Mesangial cell (primary cell): ENCODE measurements around the gene COL5A3. TPM values are rescaled to one million over a fixed set of nuclear protein-coding genes. Genes with fewer than 3 reads are reported as not detected.

Experiments used
- total RNA-seq: library from RNA; depleted of rRNA; stranded (reverse); fragments of >200 nt; gene quantifications from 2 replicates; pipeline ENCODE4 v1.2.3, GENCODE V29; 2015

The COL5A3 gene
- total RNA-seq, result 0.25 and 0.98 TPM in 2 replicates

DNA sequence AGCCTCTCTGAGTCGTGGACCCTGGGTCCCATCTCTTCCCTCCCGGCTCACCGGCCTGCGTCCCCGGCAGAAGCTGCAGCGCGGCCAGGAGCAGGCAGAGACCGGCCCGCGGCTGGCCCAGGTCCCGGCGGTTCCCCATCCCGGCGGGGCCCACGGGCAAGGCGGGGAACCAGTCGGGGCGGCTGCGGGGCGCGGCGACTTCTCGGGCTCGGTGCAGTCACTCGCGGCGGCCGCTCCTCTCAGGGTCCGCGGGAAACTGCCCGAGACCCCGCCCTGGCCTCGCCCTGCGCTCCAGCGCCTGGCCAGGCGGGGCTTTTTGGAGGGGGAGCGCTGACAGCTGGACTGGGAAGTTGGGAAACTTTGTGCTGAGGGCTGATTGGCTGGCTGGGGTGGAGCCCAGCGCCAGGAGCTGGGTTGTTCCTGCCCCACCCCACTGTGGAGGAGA is at the start of gene COL5A3:
Gene COL5A3, minus strand, starts transcription at position 258 of the 445 bp plus-strand sequence. Its CDS starts 119 bp downstream, at position 139.

DNA sequence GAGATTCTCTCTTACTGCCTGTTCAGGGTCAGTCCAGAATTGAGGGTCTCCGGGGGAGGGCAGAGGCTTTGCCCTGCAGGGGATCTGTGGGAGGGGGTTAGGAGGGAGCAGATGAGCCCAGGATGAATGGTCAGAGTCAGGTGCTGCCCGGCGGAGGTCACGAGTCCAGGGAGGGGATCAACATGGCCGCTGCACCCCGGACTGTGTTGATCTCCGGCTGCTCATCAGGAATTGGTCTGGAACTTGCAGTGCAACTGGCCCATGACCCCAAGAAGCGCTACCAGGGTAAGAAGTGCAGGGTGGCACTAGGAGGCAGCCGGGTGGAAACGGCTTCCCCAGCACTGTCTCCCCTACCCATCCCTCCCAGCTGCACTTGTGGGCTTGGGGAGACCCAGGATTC is 3.0 kb upstream of the COL5A3 start, which contains the start of gene RDH8:
Gene RDH8, plus strand, starts transcription at position 168 of the 400 bp plus-strand sequence. Its CDS starts 15 bp downstream, at position 183.

DNA sequence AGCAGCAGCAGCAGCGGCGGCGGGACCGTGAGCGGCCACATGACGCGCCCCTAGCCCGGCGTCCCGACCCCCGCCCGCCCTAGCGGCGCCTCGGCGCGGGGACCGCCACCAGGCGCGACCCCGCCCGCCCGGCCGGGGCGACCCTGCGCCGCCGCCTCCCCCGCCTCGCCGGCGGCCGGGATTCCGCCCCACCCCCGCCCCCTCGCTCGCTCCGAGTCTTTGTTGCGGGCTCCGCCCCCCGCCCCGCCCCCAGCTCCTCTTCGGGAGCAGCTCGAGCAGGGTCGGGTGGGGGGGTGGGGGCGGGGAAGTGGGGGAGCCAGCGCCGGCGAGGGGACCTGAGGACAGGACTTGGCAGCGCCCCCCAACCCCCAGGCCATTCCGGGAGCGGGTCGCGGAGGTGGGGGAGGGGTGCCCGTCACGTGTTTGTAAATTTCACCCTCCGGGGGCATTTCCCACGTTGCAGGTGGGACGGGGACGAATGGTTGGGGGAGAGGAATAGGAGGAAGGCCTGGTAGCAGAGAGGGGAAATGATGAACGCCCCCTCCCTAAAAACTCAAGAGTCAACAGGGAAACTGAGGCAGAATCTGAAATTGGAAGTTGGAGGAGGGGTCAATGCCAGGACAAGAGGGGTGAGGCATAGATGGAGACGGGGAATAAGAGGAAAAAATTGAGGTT is 73.8 kb downstream of the COL5A3 start, which contains the start of gene OLFM2:
Gene OLFM2, minus strand, starts transcription at position 190 of the 675 bp plus-strand sequence. Its CDS starts 149 bp downstream, at position 41.

Other genes with a start within 250 kb of the COL5A3 start
- gene ZNF846, start 241.8 kb downstream of the COL5A3 start, total RNA-seq, result 2.9 and 6.7 TPM in 2 replicates
- 24.3 and 36.4 TPM in 2 replicates for gene FBXL12, start 191.4 kb downstream of the COL5A3 start, total RNA-seq
- 343 and 569 TPM in 2 replicates for gene UBL5, start 182.6 kb downstream of the COL5A3 start, total RNA-seq
- gene PIN1, start 175.2 kb downstream of the COL5A3 start, total RNA-seq, result 115 and 182 TPM in 2 replicates
- gene OLFM2, start 74.0 kb downstream of the COL5A3 start, total RNA-seq, result 0.65 and 1.5 TPM in 2 replicates
- not detected in 2 replicates for gene RDH8, start 3.0 kb upstream of the COL5A3 start, total RNA-seq
- gene SHFL, start 75.8 kb upstream of the COL5A3 start, total RNA-seq, result 7.5 and 21.2 TPM in 2 replicates
- 0.89 TPM in 1 of 2 replicates, not detected in the other for gene ANGPTL6, start 92.2 kb upstream of the COL5A3 start, total RNA-seq
- gene PPAN, start 95.9 kb upstream of the COL5A3 start, total RNA-seq, result 25.9 and 43.5 TPM in 2 replicates
- 2.1 and 5.1 TPM in 2 replicates for gene P2RY11, start 101.2 kb upstream of the COL5A3 start, total RNA-seq
- 245 and 306 TPM in 2 replicates for gene EIF3G, start 109.4 kb upstream of the COL5A3 start, total RNA-seq
- gene DNMT1, start 184.4 kb upstream of the COL5A3 start, total RNA-seq, result 37.1 and 155 TPM in 2 replicates
- gene S1PR2, start 220.8 kb upstream of the COL5A3 start, total RNA-seq, result 2.8 and 6.2 TPM in 2 replicates
- 100 and 139 TPM in 2 replicates for gene MRPL4, start 241.7 kb upstream of the COL5A3 start, total RNA-seq